Measurements from ENCODE around the gene UGDH.

DNA sequence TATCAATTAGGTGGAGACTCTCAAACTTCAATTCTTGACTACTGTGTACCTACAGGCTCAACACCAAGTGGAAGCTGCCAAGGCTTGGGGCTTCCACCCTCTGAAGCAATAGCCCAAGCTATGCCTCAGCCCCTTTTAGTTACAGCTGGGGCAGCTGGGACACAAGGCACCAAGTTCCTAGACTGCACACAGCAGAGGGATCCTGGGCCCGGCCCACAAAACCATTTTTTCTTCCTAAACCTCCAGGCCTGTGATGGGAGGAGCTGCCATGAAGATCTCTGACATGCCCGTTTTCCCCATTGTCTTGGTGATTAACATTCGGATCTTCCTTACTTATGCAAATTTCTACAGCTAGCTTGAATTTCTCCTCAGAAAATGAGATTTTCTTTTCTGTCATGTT is 3.4 kb upstream of the UGDH start:
- TF ChIP-seq POLR2AphosphoS5 (IDR thresholded peaks at IDR 0.05) (no peak), EP300 (IDR thresholded peaks at IDR 0.05) (no peak), POLR2A (IDR thresholded peaks at IDR 0.05) (no peak)
- TF ChIP-seq, protein P1, sequence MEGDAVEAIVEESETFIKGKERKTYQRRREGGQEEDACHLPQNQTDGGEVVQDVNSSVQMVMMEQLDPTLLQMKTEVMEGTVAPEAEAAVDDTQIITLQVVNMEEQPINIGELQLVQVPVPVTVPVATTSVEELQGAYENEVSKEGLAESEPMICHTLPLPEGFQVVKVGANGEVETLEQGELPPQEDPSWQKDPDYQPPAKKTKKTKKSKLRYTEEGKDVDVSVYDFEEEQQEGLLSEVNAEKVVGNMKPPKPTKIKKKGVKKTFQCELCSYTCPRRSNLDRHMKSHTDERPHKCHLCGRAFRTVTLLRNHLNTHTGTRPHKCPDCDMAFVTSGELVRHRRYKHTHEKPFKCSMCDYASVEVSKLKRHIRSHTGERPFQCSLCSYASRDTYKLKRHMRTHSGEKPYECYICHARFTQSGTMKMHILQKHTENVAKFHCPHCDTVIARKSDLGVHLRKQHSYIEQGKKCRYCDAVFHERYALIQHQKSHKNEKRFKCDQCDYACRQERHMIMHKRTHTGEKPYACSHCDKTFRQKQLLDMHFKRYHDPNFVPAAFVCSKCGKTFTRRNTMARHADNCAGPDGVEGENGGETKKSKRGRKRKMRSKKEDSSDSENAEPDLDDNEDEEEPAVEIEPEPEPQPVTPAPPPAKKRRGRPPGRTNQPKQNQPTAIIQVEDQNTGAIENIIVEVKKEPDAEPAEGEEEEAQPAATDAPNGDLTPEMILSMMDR (IDR thresholded peaks at IDR 0.05): no peak
